ENCODE results near the gene TOMM70.
"Not testable (repeated sequence)": the region's sequence is repeated elsewhere in the genome, so short reads cannot be mapped to it uniquely, and the experiment has no call there.

TOMM70 gene

DNA sequence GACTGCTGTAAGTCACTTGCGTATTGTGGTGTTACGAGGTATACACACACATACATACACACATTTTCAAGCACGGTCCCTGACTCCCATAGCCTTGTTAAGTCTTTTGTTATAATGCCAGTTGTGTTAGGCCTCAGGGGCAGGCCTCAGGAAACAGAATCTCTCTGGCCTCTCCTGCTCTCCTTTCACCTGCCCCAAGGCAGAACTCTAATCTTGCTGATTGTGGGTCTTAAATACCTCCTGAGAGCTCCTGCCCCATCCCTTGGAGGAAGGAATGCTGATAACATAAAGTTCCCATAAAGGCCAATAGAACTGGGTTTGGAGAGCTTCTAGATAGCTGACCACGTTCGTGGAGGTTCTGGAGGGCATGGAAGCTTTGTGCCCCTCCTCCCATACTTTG lies 70.2 kb downstream of the TOMM70 start:
- H3K4me3 ChIP-seq (ENCODE audit: low read length), result no peak overlapping the region
- TF ChIP-seq, protein P1, sequence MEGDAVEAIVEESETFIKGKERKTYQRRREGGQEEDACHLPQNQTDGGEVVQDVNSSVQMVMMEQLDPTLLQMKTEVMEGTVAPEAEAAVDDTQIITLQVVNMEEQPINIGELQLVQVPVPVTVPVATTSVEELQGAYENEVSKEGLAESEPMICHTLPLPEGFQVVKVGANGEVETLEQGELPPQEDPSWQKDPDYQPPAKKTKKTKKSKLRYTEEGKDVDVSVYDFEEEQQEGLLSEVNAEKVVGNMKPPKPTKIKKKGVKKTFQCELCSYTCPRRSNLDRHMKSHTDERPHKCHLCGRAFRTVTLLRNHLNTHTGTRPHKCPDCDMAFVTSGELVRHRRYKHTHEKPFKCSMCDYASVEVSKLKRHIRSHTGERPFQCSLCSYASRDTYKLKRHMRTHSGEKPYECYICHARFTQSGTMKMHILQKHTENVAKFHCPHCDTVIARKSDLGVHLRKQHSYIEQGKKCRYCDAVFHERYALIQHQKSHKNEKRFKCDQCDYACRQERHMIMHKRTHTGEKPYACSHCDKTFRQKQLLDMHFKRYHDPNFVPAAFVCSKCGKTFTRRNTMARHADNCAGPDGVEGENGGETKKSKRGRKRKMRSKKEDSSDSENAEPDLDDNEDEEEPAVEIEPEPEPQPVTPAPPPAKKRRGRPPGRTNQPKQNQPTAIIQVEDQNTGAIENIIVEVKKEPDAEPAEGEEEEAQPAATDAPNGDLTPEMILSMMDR (IDR thresholded peaks at IDR 0.05; ENCODE audit: insufficient read depth, low read depth, low read length, missing control alignments), result no peak
- no peak for DNase-seq (ENCODE audit: low read depth)

DNA sequence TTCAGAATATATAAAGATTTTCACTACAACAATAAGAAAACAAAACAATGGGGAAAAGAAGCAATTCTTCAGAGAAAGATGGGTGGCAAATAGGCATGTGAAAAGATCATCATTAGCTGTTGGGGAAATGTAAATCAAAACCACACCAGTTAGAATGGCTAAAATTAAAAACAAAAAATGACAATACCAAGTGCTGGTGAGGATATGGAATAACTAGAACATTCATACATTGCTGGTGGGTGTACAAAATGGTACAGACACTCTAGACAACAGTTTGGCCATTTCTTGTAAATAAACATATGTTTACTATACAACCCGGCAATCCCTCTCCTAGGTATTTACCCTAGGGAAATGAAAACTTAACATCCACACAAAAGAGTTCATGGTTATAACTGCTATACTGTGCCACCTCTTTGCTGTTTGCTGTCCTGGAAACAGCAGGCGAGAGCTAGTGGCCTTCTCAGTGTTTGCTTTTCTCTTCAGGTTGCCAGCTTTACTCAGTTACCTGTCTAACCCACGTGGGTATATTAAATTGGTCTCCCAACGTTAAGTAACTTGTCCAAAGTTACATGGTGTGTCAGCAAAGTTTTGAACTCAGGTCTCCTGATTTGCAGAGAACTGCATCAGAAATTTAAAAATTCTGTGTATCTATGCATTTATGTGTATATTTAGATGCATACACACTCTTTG lies 70.9 kb downstream of the TOMM70 start:
- DNase-seq (ENCODE audit: low read depth), result no peak
- TF ChIP-seq, protein P1 (IDR thresholded peaks at IDR 0.05; ENCODE audit: insufficient read depth, low read depth, low read length, missing control alignments), result no peak
- H3K4me3 ChIP-seq (ENCODE audit: low read length), result no peak overlapping the region

DNA sequence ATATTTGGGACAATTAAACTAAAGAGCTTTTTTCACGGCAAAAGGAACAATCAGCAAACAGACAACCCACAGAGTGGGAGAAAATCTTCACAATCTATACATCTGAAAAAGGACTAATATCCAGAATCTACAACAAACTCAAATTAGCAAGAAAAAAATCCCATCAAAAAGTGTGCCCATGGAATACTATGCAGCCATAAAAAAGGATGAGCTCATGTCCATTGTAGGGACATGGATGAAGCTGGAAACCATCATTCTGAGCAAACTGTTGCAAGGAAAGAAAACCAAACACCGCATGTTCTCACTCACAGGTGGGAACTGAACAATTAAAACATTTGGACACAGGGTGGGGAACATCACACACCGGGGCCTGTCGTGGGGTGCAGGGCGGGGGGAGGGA lies 73.5 kb downstream of the TOMM70 start:
- not testable (repeated sequence) for H3K4me3 ChIP-seq (ENCODE audit: low read length); DNase-seq (ENCODE audit: low read depth)

DNA sequence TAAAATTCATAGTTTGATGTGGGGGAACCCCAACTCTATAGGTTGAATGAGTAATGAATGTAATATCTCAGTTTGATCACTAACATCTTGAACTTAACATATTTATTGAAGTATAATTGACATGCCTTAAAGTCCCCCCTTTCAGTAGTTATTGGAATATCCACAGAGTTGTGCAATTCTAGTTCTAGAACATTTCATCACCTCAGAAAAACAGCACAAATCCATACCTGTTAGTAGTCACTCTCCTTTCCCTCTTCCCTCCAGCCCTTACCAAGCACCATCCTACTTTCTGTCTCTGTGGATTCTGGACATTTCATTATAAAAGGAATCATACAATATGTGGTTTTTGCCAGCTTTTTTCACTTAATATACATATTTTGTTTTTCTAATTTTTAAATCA lies 75.1 kb downstream of the TOMM70 start:
- TF ChIP-seq, protein P1 (IDR thresholded peaks at IDR 0.05; ENCODE audit: insufficient read depth, low read depth, low read length, missing control alignments), result no peak
- DNase-seq (ENCODE audit: low read depth), result no peak

DNA sequence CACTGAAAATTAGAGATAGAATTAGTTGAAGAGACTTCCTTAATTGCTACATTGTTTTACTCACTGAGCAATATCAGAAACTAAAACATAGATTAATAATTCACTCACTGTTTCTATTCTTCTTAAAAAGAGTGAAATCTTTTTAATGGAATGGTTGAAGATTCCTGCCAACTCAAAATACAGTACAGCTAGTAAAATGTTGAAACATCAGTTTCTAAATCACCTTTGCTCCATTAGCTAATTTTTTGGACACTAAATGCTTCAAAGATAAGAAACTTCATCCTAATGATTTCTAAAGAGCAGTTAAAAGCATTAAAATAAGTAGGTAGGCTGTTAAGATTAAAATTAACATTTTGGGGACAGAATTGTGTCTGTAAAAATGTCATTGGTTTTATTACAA lies 76.8 kb downstream of the TOMM70 start:
- TF ChIP-seq, protein P1 (IDR thresholded peaks at IDR 0.05; ENCODE audit: insufficient read depth, low read depth, low read length, missing control alignments), result no peak
- H3K4me3 ChIP-seq (ENCODE audit: low read length), result no peak overlapping the region
- DNase-seq (ENCODE audit: low read depth), result no peak

More for the DNA sequence above, 75.1 kb downstream of the TOMM70 start:
- no peak overlapping the region for H3K4me3 ChIP-seq (ENCODE audit: low read length)

DNA sequence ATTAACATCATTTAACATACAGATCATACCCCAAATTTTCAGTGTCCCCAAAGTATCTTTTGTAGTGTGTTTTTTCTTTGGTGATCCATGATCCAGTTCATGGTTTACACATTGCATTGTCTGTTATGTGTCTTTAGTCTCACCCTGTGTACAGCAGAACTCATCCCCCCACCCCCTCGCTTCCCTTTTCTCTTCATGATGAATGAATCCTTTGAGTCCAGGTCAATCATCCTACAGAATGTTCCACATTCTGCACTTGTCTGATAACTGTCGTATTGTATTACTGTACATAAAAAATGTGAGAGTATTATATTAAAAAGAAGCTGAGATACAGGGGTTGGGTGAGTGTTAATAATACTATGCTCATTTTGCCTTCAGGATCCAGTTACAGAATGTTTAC lies 80.9 kb downstream of the TOMM70 start:
- no peak overlapping the region for H3K4me3 ChIP-seq (ENCODE audit: low read length)
- TF ChIP-seq, protein P1 (IDR thresholded peaks at IDR 0.05; ENCODE audit: insufficient read depth, low read depth, low read length, missing control alignments), result no peak
- DNase-seq (ENCODE audit: low read depth), result no peak

DNA sequence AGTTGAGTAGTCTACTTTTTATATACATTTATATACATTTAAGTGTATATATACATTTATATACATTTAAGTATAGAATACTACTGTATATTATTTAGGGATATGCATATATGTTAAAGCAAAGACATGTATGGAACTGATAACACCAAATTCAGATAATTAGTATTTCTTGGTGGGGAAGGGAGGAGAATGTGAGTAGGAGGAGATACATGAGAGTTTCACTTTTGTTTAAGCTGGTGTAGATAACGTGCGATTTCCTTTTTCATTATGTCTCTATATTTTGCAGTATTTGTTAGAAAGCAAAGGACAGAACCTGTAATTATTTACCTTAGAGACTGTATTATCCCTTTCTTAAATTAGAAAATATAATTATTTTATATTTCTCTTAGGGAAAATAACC lies 83.0 kb downstream of the TOMM70 start:
- H3K4me3 ChIP-seq (ENCODE audit: low read length), result no peak overlapping the region
- no peak for DNase-seq (ENCODE audit: low read depth)
- TF ChIP-seq, protein P1 (IDR thresholded peaks at IDR 0.05; ENCODE audit: insufficient read depth, low read depth, low read length, missing control alignments), result no peak

All from epithelial cell of esophagus (primary cell).